ENCODE data around the gene AMBP.

AMBP gene

GRCh38 chr9:114119242-114120191 lies 41.4 kb upstream of the AMBP start:
- H3K27ac ChIP-seq (ENCODE audit: low read depth, low read length), result no peak overlapping the region
- no peak overlapping the region for H3K9ac ChIP-seq (ENCODE audit: low read length)
- no peak overlapping the region for H3K4me3 ChIP-seq (ENCODE audit: low read depth in 1 of 2, low read length in 2 of 2)
- H3K36me3 ChIP-seq (ENCODE audit: insufficient read depth, low read length), result no peaks in the 10 kb centered on the region
- H3K9me3 ChIP-seq (ENCODE audit: low read length), result no peaks in the 10 kb centered on the region
- no peaks in the 10 kb centered on the region for H3K4me1 ChIP-seq (ENCODE audit: insufficient read depth, low read length)
- no peaks in the 10 kb centered on the region for H3K27me3 ChIP-seq (ENCODE audit: control insufficient read depth in 1 of 2, insufficient read depth in 2 of 2, low read length in 2 of 2)

GRCh38 chr9:114117996-114118830 lies 40.1 kb upstream of the AMBP start:
- Histone ChIP-seq H3K27me3 (ENCODE audit: control insufficient read depth in 1 of 2, insufficient read depth in 2 of 2, low read length in 2 of 2) (no peaks in the 10 kb centered on the region), H3K36me3 (ENCODE audit: insufficient read depth, low read length) (no peaks in the 10 kb centered on the region), H3K9me3 (ENCODE audit: low read length) (no peaks in the 10 kb centered on the region), H3K9ac (ENCODE audit: low read length) (no peak overlapping the region), H3K4me1 (ENCODE audit: insufficient read depth, low read length) (no peaks in the 10 kb centered on the region), H3K4me3 (ENCODE audit: low read depth in 1 of 2, low read length in 2 of 2) (no peak overlapping the region), H3K27ac (ENCODE audit: low read depth, low read length) (no peak overlapping the region)

- no peak overlapping the region for H3K9ac ChIP-seq (ENCODE audit: low read length)
- H3K27ac ChIP-seq (ENCODE audit: low read depth, low read length), result no peak overlapping the region
- H3K36me3 ChIP-seq (ENCODE audit: insufficient read depth, low read length), result no peaks in the 10 kb centered on the region
- H3K9me3 ChIP-seq (ENCODE audit: low read length), result no peaks in the 10 kb centered on the region
- H3K27me3 ChIP-seq (ENCODE audit: control insufficient read depth in 1 of 2, insufficient read depth in 2 of 2, low read length in 2 of 2), result peaks cover 0 to 4% of the 10 kb centered on the region in 2 donors
- no peaks in the 10 kb centered on the region for H3K4me1 ChIP-seq (ENCODE audit: insufficient read depth, low read length)
- no peak overlapping the region for H3K4me3 ChIP-seq (ENCODE audit: low read depth in 1 of 2, low read length in 2 of 2)
These were observed 39.5 kb upstream of the AMBP start for GRCh38 chr9:114117614-114117995.

GRCh38 chr9:114116126-114116747 lies 38.1 kb upstream of the AMBP start:
- no peak overlapping the region for H3K27ac ChIP-seq (ENCODE audit: low read depth, low read length)
- no peak overlapping the region for H3K9ac ChIP-seq (ENCODE audit: low read length)
- H3K4me1 ChIP-seq (ENCODE audit: insufficient read depth, low read length), result no peaks in the 10 kb centered on the region
- no peaks in the 10 kb centered on the region for H3K9me3 ChIP-seq (ENCODE audit: low read length)
- peaks cover 0 to 6% of the 10 kb centered on the region in 2 donors for H3K27me3 ChIP-seq (ENCODE audit: control insufficient read depth in 1 of 2, insufficient read depth in 2 of 2, low read length in 2 of 2)
- H3K36me3 ChIP-seq (ENCODE audit: insufficient read depth, low read length), result no peaks in the 10 kb centered on the region
- H3K4me3 ChIP-seq (ENCODE audit: low read depth in 1 of 2, low read length in 2 of 2), result no peak overlapping the region

- no peak overlapping the region for H3K9ac ChIP-seq (ENCODE audit: low read length)
- H3K9me3 ChIP-seq (ENCODE audit: low read length), result no peaks in the 10 kb centered on the region
- H3K4me1 ChIP-seq (ENCODE audit: insufficient read depth, low read length), result no peaks in the 10 kb centered on the region
- H3K36me3 ChIP-seq (ENCODE audit: insufficient read depth, low read length), result no peaks in the 10 kb centered on the region
- peaks cover 0 to 6% of the 10 kb centered on the region in 2 donors for H3K27me3 ChIP-seq (ENCODE audit: control insufficient read depth in 1 of 2, insufficient read depth in 2 of 2, low read length in 2 of 2)
- no peak overlapping the region for H3K4me3 ChIP-seq (ENCODE audit: low read depth in 1 of 2, low read length in 2 of 2)
- H3K27ac ChIP-seq (ENCODE audit: low read depth, low read length), result no peak overlapping the region
These were observed 37.6 kb upstream of the AMBP start for GRCh38 chr9:114115654-114116125.

GRCh38 chr9:114114364-114114763 lies 36.3 kb upstream of the AMBP start:
- H3K36me3 ChIP-seq (ENCODE audit: insufficient read depth, low read length), result no peaks in the 10 kb centered on the region
- H3K9ac ChIP-seq (ENCODE audit: low read length), result no peak overlapping the region
- no peak overlapping the region for H3K4me3 ChIP-seq (ENCODE audit: low read depth in 1 of 2, low read length in 2 of 2)
- H3K27me3 ChIP-seq (ENCODE audit: control insufficient read depth in 1 of 2, insufficient read depth in 2 of 2, low read length in 2 of 2), result peaks cover 0 to 6% of the 10 kb centered on the region in 2 donors
- no peaks in the 10 kb centered on the region for H3K4me1 ChIP-seq (ENCODE audit: insufficient read depth, low read length)
- no peaks in the 10 kb centered on the region for H3K9me3 ChIP-seq (ENCODE audit: low read length)
- no peak overlapping the region for H3K27ac ChIP-seq (ENCODE audit: low read depth, low read length)

- H3K27me3 ChIP-seq (ENCODE audit: control insufficient read depth in 1 of 2, insufficient read depth in 2 of 2, low read length in 2 of 2), result peaks cover 0 to 6% of the 10 kb centered on the region in 2 donors
- no peak overlapping the region for H3K4me3 ChIP-seq (ENCODE audit: low read depth in 1 of 2, low read length in 2 of 2)
- H3K27ac ChIP-seq (ENCODE audit: low read depth, low read length), result no peak overlapping the region
- no peaks in the 10 kb centered on the region for H3K9me3 ChIP-seq (ENCODE audit: low read length)
- no peaks in the 10 kb centered on the region for H3K4me1 ChIP-seq (ENCODE audit: insufficient read depth, low read length)
- no peak overlapping the region for H3K9ac ChIP-seq (ENCODE audit: low read length)
- H3K36me3 ChIP-seq (ENCODE audit: insufficient read depth, low read length), result no peaks in the 10 kb centered on the region
These were observed 34.9 kb upstream of the AMBP start for GRCh38 chr9:114112778-114113584.

- H3K27ac ChIP-seq (ENCODE audit: low read depth, low read length), result no peak overlapping the region
- H3K4me3 ChIP-seq (ENCODE audit: low read depth in 1 of 2, low read length in 2 of 2), result no peak overlapping the region
These were observed 34.2 kb upstream of the AMBP start for GRCh38 chr9:114112325-114112724.

GRCh38 chr9:114110180-114110579 lies 32.1 kb upstream of the AMBP start:
- peaks cover 0 to 6% of the 10 kb centered on the region in 2 donors for H3K27me3 ChIP-seq (ENCODE audit: control insufficient read depth in 1 of 2, insufficient read depth in 2 of 2, low read length in 2 of 2)

More at GRCh38 chr9:114112325-114112724, 34.2 kb upstream of the AMBP start:
- Histone ChIP-seq H3K9ac (ENCODE audit: low read length) (no peak overlapping the region), H3K9me3 (ENCODE audit: low read length) (no peaks in the 10 kb centered on the region), H3K36me3 (ENCODE audit: insufficient read depth, low read length) (no peaks in the 10 kb centered on the region), H3K4me1 (ENCODE audit: insufficient read depth, low read length) (no peaks in the 10 kb centered on the region), H3K27me3 (ENCODE audit: control insufficient read depth in 1 of 2, insufficient read depth in 2 of 2, low read length in 2 of 2) (peaks cover 0 to 6% of the 10 kb centered on the region in 2 donors)

GRCh38 chr9:114109124-114109523 lies 31.0 kb upstream of the AMBP start:
- Histone ChIP-seq H3K4me3 (ENCODE audit: low read depth in 1 of 2, low read length in 2 of 2) (no peak overlapping the region), H3K27me3 (ENCODE audit: control insufficient read depth in 1 of 2, insufficient read depth in 2 of 2, low read length in 2 of 2) (peaks cover 0 to 6% of the 10 kb centered on the region in 2 donors), H3K36me3 (ENCODE audit: insufficient read depth, low read length) (no peaks in the 10 kb centered on the region), H3K9ac (ENCODE audit: low read length) (no peak overlapping the region), H3K4me1 (ENCODE audit: insufficient read depth, low read length) (no peaks in the 10 kb centered on the region), H3K27ac (ENCODE audit: low read depth, low read length) (no peak overlapping the region), H3K9me3 (ENCODE audit: low read length) (no peaks in the 10 kb centered on the region)

More at GRCh38 chr9:114110180-114110579, 32.1 kb upstream of the AMBP start:
- no peak overlapping the region for H3K9ac ChIP-seq (ENCODE audit: low read length)
- H3K4me1 ChIP-seq (ENCODE audit: insufficient read depth, low read length), result no peaks in the 10 kb centered on the region
- no peaks in the 10 kb centered on the region for H3K36me3 ChIP-seq (ENCODE audit: insufficient read depth, low read length)
- H3K9me3 ChIP-seq (ENCODE audit: low read length), result no peaks in the 10 kb centered on the region
- H3K4me3 ChIP-seq (ENCODE audit: low read depth in 1 of 2, low read length in 2 of 2), result no peak overlapping the region
- no peak overlapping the region for H3K27ac ChIP-seq (ENCODE audit: low read depth, low read length)
